ENCODE results near the gene ZIC1. TPM values are rescaled to one million over a fixed set of nuclear protein-coding genes. Genes with fewer than 3 reads are reported as not detected.

Gene ZIC1
- total RNA-seq, 1 donor from 2014 or later, result not detected

DNA sequence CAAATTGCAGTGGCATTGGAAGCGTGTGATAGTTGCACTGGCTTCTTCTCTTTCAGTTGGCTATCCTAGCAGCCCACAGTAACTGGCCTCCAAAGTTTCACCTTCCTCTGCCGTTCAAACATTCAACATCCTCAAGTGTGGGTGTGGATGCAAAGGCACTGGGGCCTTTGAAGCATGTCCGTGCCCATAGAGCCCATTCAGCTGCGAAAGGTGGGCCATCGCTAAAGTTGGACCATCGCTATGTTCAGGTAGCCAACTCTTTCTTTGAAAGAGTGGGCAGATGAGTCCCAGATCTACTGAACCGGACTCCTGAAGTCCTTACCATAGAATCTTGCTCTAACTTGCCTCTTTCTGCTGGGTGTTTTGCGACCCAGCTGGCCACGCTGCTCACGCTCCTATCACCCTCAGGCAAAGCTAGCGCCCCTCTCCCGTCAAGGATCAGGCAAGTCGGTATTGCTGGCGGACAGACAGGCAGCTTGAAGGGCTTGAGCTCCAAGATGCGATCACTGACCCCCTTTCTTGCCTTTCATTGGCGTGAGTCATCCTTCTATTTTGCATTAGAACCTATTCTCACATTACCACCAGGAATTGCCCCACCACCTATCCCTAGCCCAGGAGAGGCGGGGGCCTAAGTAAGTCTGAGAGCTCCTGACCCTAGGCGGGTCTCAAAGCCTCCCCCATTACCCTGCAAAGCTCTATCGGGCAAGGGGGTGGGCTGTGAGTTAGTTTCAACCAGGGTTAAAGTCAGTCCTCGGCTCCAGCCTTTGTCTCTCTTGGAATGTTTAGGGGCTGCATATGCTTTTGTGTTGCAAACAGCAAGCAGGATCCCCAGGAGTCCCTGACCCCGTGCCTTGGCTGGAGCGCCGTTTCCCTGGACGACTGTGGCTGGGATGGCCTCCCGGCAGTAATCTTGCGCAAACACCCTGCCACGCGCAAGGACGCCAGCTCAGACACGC is 31.5 kb upstream of the ZIC1 start:
- Histone ChIP-seq H3K27me3 (ENCODE audit: control insufficient read depth, insufficient read depth, low read length) (peaks cover 53% of the 10 kb centered on the region), H3K36me3 (ENCODE audit: control insufficient read depth, insufficient read depth, low read length) (no peaks in the 10 kb centered on the region), H3K4me3 (ENCODE audit: low read depth, low read length) (no peak overlapping the region)
- TF ChIP-seq, protein P1, sequence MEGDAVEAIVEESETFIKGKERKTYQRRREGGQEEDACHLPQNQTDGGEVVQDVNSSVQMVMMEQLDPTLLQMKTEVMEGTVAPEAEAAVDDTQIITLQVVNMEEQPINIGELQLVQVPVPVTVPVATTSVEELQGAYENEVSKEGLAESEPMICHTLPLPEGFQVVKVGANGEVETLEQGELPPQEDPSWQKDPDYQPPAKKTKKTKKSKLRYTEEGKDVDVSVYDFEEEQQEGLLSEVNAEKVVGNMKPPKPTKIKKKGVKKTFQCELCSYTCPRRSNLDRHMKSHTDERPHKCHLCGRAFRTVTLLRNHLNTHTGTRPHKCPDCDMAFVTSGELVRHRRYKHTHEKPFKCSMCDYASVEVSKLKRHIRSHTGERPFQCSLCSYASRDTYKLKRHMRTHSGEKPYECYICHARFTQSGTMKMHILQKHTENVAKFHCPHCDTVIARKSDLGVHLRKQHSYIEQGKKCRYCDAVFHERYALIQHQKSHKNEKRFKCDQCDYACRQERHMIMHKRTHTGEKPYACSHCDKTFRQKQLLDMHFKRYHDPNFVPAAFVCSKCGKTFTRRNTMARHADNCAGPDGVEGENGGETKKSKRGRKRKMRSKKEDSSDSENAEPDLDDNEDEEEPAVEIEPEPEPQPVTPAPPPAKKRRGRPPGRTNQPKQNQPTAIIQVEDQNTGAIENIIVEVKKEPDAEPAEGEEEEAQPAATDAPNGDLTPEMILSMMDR (IDR thresholded peaks at IDR 0.05; ENCODE audit: insufficient read depth, low read length, poor library complexity, severe bottlenecking), result no peak
- no peak for DNase-seq (ENCODE audit: low read depth)

DNA sequence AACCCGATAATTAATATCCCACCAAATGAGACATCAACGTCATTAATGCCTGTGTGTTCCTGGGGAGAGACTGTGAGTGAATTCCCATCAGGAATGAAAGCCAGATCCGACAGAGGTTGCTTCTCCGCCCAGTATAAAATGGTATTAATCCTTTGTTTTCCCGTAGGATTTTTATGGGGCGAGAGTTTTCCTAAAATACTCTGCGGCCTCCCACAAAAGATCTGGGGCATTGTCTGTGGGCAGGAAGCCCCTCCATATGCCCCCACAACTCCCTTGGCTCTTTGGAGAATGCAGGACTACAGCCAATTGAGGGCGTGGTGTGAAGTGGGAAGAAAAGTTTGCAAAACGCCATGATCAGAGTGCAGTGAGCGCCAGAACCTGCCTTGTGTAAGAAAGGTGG is 29.5 kb upstream of the ZIC1 start:
- no peak for DNase-seq (ENCODE audit: low read depth)
- TF ChIP-seq, protein P1 (IDR thresholded peaks at IDR 0.05; ENCODE audit: insufficient read depth, low read length, poor library complexity, severe bottlenecking), result no peak
- peaks cover 53% of the 10 kb centered on the region for H3K27me3 ChIP-seq (ENCODE audit: control insufficient read depth, insufficient read depth, low read length)
- H3K4me3 ChIP-seq (ENCODE audit: low read depth, low read length), result no peak overlapping the region
- H3K36me3 ChIP-seq (ENCODE audit: control insufficient read depth, insufficient read depth, low read length), result no peaks in the 10 kb centered on the region

DNA sequence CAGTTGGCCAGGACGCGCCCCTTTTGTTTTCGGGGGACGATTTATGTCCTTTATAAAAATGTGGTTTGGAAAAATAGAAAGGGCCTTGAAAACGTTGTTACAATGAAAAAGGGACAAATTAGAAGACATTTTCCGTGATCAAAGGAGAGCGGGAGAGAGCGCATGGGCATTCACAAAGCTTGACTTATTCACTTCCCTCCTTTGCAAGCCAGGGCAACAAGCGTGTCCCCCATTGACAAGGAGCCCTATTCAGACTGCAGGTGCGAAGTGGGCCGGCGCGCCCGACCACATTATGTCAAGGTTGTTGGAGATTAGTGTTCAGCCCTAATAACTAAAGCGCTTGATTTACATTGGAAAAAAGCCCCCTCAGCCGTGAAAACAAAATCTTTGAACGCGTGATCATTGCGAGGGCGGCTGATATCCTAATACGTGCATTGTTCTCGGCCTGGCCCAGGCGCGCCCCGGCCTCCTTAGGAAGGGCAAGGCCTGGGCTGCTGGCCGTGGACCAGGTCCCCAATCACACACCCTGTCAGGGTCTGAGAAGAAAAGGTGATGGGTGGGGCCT is 28.7 kb upstream of the ZIC1 start:
- TF ChIP-seq, protein P1 (IDR thresholded peaks at IDR 0.05; ENCODE audit: insufficient read depth, low read length, poor library complexity, severe bottlenecking), result no peak
- DNase-seq (ENCODE audit: low read depth), result no peak
- no peak overlapping the region for H3K4me3 ChIP-seq (ENCODE audit: low read depth, low read length)
- no peaks in the 10 kb centered on the region for H3K36me3 ChIP-seq (ENCODE audit: control insufficient read depth, insufficient read depth, low read length)
- H3K27me3 ChIP-seq (ENCODE audit: control insufficient read depth, insufficient read depth, low read length), result peaks cover 57% of the 10 kb centered on the region

DNA sequence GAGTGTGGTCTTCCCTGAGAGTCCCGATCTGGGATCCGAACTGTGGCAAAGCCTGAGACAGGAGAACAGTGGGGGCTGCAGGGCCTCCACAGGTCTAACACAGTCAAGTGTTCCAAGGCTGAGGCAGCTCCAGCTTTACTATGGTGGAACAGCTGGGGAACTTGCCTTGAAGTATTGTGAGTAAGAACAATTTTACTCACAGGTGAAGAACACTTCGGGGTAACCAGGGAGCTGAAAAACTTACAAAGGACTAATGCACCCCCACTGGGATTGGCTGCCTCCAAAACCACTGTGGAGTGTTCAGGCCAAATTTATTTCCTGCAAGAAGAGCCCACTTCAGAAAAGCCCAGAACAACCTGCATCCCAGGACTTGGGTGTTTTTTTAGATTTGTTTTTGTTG is 28.2 kb upstream of the ZIC1 start:
- Histone ChIP-seq H3K4me3 (ENCODE audit: low read depth, low read length) (no peak overlapping the region), H3K27me3 (ENCODE audit: control insufficient read depth, insufficient read depth, low read length) (peaks cover 61% of the 10 kb centered on the region), H3K36me3 (ENCODE audit: control insufficient read depth, insufficient read depth, low read length) (no peaks in the 10 kb centered on the region)
- TF ChIP-seq, protein P1 (IDR thresholded peaks at IDR 0.05; ENCODE audit: insufficient read depth, low read length, poor library complexity, severe bottlenecking), result no peak
- DNase-seq (ENCODE audit: low read depth), result no peak

DNA sequence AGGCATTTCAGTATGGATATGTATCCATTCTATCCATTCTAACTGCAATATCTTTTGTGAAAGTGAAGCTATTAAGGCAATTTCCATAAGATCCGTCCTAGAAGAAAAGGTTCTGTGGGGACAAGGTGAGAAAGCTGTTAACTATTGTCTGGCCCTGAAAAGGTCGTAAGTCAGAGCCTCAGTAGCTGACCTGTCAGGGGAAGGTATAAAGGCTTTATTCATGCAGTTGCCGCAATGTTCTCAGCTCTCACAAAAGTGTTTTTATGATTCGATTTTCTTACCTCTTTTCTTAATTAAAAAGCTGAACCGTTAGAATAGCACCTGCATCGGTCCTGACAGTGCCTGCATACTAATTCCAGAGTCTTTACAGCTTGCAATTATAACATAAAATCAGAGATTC is 27.6 kb upstream of the ZIC1 start:
- no peak for DNase-seq (ENCODE audit: low read depth)
- Histone ChIP-seq H3K4me3 (ENCODE audit: low read depth, low read length) (no peak overlapping the region), H3K27me3 (ENCODE audit: control insufficient read depth, insufficient read depth, low read length) (peaks cover 62% of the 10 kb centered on the region), H3K36me3 (ENCODE audit: control insufficient read depth, insufficient read depth, low read length) (no peaks in the 10 kb centered on the region)
- TF ChIP-seq, protein P1 (IDR thresholded peaks at IDR 0.05; ENCODE audit: insufficient read depth, low read length, poor library complexity, severe bottlenecking), result no peak

Measured in kidney epithelial cell (primary cell).